Thoracic aorta (tissue), 2 donors: Measurements from ENCODE around the gene CD46. TPM values are rescaled to one million over a fixed set of nuclear protein-coding genes. Genes with fewer than 3 reads are reported as not detected.

ENCODE experiments used
- ATAC-seq: fragments of 150-250 bp; one replicate; pipeline ENCODE4 v1.8.0; 2017; ENCODE audit warnings: low read depth; ENCODE audit not compliant: insufficient number of reproducible peaks, low FRiP score
- DNase-seq: peaks from one replicate; pipeline ENCODE4 v3.0.0-alpha.2; 2020; ENCODE audit warnings: low spot score
- H3K27ac ChIP-seq, 2 donors: fragments of 200-600 bp; sonication (generic); 1 replicate in 1 of 2; 2 replicates in 1 of 2; pipeline ENCODE4 v1.5.1; 2016; ENCODE audit warnings: mild to moderate bottlenecking in 2 of 2, moderate library complexity in 2 of 2
- H3K27me3 ChIP-seq: fragments of 200-600 bp; sonication (generic); replicated peaks from 2 replicates; pipeline ENCODE4 v1.6.0; 2016; ENCODE audit warnings: mild to moderate bottlenecking; ENCODE audit not compliant: insufficient read depth
- H3K36me3 ChIP-seq: fragments of 200-600 bp; sonication (generic); one replicate; pipeline ENCODE4 v1.5.1; 2016
- H3K4me1 ChIP-seq, 2 donors: fragments of 200-600 bp; sonication (generic); 1 replicate in 1 of 2; 2 replicates in 1 of 2; pipeline versions ENCODE4 v1.5.1 to v1.6.0; 2016; ENCODE audit warnings: low read depth in 2 of 2, mild to moderate bottlenecking in 1 of 2; ENCODE audit not compliant: control insufficient read depth in 1 of 2
- H3K4me3 ChIP-seq: fragments of 200-600 bp; sonication (generic); 2 replicates; pipeline ENCODE4 v1.5.1; 2016; ENCODE audit warnings: mild to moderate bottlenecking
- H3K9me3 ChIP-seq: fragments of 200-600 bp; sonication (generic); 2 replicates; pipeline ENCODE4 v1.5.1; 2016
- total RNA-seq, 2 donors: library from RNA; depleted of rRNA; stranded (reverse); fragments of >200 nt; gene quantifications; one replicate each; pipeline versions ENCODE4 v1.1.0 to v1.2.3, GENCODE V29; 2016
- TF ChIP-seq, protein P1 (sequence below): fragments of 200-600 bp; sonication (generic); IDR thresholded peaks from one replicate; pipeline ENCODE4 v1.5.1; 2019; ENCODE audit warnings: antibody characterized with exemption

Gene CD46
- total RNA-seq, 2 donors from 2014 or later, result 138 to 202 TPM

DNA sequence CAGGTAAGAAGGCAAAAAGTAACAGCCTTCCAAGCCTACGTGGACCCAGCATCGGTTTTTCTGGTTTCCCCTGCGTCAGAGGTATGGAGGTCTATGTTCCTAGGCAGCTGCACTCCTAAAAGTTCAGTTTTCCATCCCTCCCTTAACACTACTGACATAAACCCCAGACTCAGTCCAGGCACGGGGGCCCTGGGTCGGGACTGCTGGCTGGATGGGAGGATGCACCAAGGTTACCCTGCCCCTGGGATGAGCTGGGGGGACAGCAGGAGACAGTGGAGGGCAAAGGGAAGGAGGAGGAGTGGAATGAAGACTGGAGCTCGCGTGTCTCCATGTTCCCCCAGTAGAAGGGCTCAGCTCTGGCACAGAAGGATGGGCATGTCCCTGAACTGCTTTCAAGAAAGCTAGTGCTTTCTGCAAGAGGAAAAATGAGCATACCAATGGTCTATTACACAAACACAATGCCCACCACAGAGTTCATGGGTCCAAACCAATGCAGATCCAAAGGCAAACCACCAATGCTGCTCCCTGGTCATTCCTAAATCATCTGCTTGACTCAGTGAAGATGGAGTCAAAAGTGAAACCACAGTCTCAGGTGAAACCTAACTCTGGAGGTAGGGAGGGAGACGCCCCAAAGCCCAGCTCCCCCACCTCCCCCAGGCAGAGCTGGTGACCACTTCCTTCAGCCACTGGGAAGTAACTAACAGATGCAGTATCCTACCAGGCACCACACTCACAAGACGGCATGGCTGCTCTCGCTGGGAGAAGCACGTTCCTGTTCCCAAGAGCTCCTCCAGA lies 54.9 kb downstream of the CD46 start:
- no peaks in the 10 kb centered on the region for H3K9me3 ChIP-seq
- TF ChIP-seq, protein P1, sequence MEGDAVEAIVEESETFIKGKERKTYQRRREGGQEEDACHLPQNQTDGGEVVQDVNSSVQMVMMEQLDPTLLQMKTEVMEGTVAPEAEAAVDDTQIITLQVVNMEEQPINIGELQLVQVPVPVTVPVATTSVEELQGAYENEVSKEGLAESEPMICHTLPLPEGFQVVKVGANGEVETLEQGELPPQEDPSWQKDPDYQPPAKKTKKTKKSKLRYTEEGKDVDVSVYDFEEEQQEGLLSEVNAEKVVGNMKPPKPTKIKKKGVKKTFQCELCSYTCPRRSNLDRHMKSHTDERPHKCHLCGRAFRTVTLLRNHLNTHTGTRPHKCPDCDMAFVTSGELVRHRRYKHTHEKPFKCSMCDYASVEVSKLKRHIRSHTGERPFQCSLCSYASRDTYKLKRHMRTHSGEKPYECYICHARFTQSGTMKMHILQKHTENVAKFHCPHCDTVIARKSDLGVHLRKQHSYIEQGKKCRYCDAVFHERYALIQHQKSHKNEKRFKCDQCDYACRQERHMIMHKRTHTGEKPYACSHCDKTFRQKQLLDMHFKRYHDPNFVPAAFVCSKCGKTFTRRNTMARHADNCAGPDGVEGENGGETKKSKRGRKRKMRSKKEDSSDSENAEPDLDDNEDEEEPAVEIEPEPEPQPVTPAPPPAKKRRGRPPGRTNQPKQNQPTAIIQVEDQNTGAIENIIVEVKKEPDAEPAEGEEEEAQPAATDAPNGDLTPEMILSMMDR, result no peak
- DNase-seq (no peak), ATAC-seq (no peak)
- H3K36me3 ChIP-seq, result peaks cover 48% of the 10 kb centered on the region
- H3K27me3 ChIP-seq, result no peaks in the 10 kb centered on the region
- H3K27ac ChIP-seq, result peak overlapping the region; percentile 73 to 75
- peaks cover 46 to 75% of the 10 kb centered on the region in 2 donors for H3K4me1 ChIP-seq
- H3K4me3 ChIP-seq, result no peak overlapping the region

DNA sequence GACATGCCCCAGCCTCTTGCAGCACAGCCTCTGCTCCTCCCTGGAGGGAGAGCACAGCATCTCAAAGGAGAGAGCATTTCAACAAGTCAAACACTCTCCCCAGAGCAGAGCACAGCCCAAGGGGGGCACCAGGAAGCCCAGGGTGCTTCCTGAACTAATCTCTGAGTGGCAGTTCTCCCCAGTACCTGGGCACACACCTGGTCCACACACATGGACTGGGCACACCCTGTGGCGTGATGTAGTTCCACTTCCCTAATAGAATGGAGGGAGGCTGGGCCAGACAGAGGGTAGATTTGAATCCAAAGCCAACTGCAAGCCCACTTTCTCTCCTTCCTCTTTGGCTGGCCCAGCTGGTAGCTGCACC lies 55.5 kb downstream of the CD46 start:
- DNase-seq (no peak), ATAC-seq (no peak)
- H3K27me3 ChIP-seq, result no peaks in the 10 kb centered on the region
- H3K4me1 ChIP-seq, result peaks cover 52 to 81% of the 10 kb centered on the region in 2 donors
- H3K36me3 ChIP-seq, result peaks cover 48% of the 10 kb centered on the region
- TF ChIP-seq, protein P1, result no peak
- H3K27ac ChIP-seq, result peak overlapping the region; percentile 73 to 75
- H3K4me3 ChIP-seq, result no peak overlapping the region
- no peaks in the 10 kb centered on the region for H3K9me3 ChIP-seq

DNA sequence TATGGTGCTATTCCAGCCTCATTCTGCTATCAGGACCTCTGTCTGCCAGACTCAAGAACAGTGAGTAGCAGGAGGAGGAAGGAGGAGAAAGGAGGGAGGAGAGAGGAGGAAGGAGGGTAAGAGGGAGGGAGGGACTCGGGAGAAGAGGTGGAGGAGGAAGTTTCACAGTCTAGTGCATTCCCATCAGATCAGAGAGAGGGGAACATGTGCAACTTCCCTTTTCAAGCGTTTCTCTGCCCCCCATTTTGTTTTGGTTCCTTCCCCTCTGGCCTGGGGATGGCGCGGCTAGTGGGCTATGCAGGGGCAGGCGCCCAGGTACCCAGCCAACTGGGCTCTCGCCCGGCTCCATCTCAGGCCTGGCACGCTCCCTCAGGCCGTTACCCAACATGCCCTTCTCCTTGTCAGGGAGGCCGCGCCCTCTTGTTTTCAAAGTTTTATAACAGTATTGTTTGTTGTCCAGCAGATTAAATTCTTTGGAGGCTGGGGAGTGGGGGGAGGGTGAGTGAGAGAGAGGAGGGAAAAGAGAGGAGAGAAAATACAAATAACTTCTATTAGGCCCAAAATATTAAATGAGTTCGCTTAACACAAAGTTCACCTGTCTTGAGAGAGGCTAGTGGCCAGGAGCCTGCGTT lies 56.0 kb downstream of the CD46 start:
- ATAC-seq (no peak), DNase-seq (no peak)
- Histone ChIP-seq H3K4me1 (peaks cover 57 to 86% of the 10 kb centered on the region in 2 donors), H3K4me3 (peak overlapping the region; percentile 16), H3K27me3 (no peaks in the 10 kb centered on the region), H3K36me3 (peaks cover 48% of the 10 kb centered on the region), H3K9me3 (no peaks in the 10 kb centered on the region), H3K27ac (peak overlapping the region; percentile 73 to 75)
- TF ChIP-seq, protein P1, result no peak

DNA sequence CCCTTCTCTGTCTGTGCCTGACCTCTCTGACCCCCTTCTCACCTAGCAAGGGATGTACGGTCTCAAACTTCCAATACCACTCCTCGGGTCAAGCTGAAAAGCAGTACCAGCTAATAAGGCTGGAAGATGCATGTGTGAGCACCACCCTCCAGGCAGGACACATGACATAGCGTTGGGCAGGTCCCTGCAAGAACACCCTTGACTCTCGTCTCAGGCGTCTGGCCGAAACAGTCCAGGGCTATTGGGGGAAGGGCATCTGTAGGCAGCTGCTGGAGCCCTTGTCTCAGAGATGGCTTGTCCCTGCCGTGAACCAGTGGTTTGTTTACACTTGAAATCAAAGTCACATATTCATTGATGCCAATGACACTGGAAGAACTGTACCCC lies 56.5 kb downstream of the CD46 start:
- TF ChIP-seq, protein P1, result no peak
- Histone ChIP-seq H3K4me3 (peak overlapping the region; percentile 16), H3K4me1 (peaks cover 62 to 87% of the 10 kb centered on the region in 2 donors), H3K36me3 (peaks cover 46% of the 10 kb centered on the region), H3K27me3 (no peaks in the 10 kb centered on the region), H3K9me3 (no peaks in the 10 kb centered on the region), H3K27ac (peak overlapping the region; percentile 73 to 75)
- DNase-seq, result no peak
- no peak for ATAC-seq

DNA sequence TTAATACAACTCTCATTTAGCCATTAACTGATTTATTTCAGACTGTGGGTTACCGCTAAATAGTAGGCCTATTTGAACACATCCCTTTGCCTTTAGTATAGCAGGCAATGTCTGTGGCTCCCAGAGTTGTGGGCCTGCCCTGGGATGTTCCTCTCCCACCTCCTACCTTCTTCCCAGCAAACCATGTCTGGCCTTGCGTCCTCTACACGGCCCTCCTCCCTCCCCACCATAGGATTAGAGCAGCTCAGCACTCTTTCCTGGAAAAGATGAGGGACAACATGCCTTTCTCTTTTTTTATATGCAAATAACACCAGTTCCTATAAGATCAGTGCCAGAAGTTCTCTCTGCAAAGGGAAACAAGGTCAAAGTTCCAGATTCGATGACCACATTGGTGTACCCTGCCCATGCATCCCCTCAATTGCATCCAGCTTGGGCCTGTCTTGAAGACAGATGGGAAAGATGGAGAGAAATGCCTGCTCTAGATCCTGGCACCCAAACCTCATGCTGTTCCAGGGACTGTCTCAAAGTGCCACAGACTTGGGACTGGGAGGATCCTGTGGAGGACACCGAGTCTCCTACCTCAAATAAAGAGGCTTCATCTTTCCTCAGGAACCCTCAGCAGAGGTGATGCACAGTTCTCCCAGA lies 57.2 kb downstream of the CD46 start:
- Histone ChIP-seq H3K9me3 (no peaks in the 10 kb centered on the region), H3K36me3 (peaks cover 46% of the 10 kb centered on the region), H3K27me3 (no peaks in the 10 kb centered on the region), H3K27ac (peak overlapping the region; percentile 20 to 73), H3K4me3 (no peak overlapping the region), H3K4me1 (peaks cover 69 to 92% of the 10 kb centered on the region in 2 donors)
- DNase-seq, result no peak
- ATAC-seq, result no peak
- TF ChIP-seq, protein P1, result no peak
